DOHH2 (cell line): Measurements from ENCODE around the gene NFKB1.

Experiments used
- H3F3A ChIP-seq: fragments of 200-600 bp; sonication (generic), shearing (Covaris generic); 2 replicates; pipeline ENCODE4 v1.6.0; 2016; ENCODE audit warnings: antibody characterized with exemption, mild to moderate bottlenecking; ENCODE audit not compliant: control insufficient read depth, insufficient read depth
- H3K27ac ChIP-seq: fragments of 200-600 bp; sonication (generic); 2 replicates; pipeline ENCODE4 v1.5.1; 2014; ENCODE audit warnings: low read depth, mild to moderate bottlenecking, low read length, moderate library complexity
- H3K27me3 ChIP-seq: fragments of 200-600 bp; sonication (generic); 2 replicates; pipeline ENCODE4 v1.6.1; 2014; ENCODE audit warnings: mild to moderate bottlenecking, low read length, mixed read lengths; ENCODE audit not compliant: control insufficient read depth
- H3K36me3 ChIP-seq: fragments of 200-600 bp; sonication (generic); 2 replicates; pipeline ENCODE4 v1.6.1; 2014; ENCODE audit warnings: mild to moderate bottlenecking, low read length, moderate library complexity, mixed read lengths; ENCODE audit not compliant: control insufficient read depth
- H3K4me1 ChIP-seq: fragments of 200-600 bp; sonication (generic); 2 replicates; pipeline ENCODE4 v1.6.1; 2014; ENCODE audit warnings: mild to moderate bottlenecking, low read length, mixed read lengths; ENCODE audit not compliant: control insufficient read depth
- H3K4me2 ChIP-seq: fragments of 200-600 bp; sonication (generic); 2 replicates; pipeline ENCODE4 v1.6.0; 2014; ENCODE audit warnings: mild to moderate bottlenecking, low read length, moderate library complexity
- H3K4me3 ChIP-seq: fragments of 200-600 bp; sonication (generic); 2 replicates; pipeline ENCODE4 v1.5.1; 2014; ENCODE audit warnings: mild to moderate bottlenecking, low read length, mixed read lengths
- H3K79me2 ChIP-seq: fragments of 200-600 bp; sonication (generic); 2 replicates; pipeline ENCODE4 v1.6.1; 2014; ENCODE audit warnings: mild to moderate bottlenecking, low read length, mixed read lengths; ENCODE audit not compliant: control insufficient read depth
- H3K9me2 ChIP-seq: fragments of 200-600 bp; sonication (generic); replicated peaks from 2 replicates; pipeline ENCODE4 v1.6.1; 2014; ENCODE audit warnings: mild to moderate bottlenecking, low read length, mixed read lengths; ENCODE audit not compliant: control insufficient read depth
- H3K9me3 ChIP-seq: fragments of 200-600 bp; sonication (generic); 2 replicates; pipeline ENCODE4 v1.6.1; 2014; ENCODE audit warnings: antibody characterized with exemption, low read length, mixed read lengths; ENCODE audit not compliant: control insufficient read depth, insufficient read depth
- H4K20me1 ChIP-seq: fragments of 200-600 bp; sonication (generic); 2 replicates; pipeline ENCODE4 v1.6.0; 2014; ENCODE audit warnings: low read depth, mild to moderate bottlenecking, antibody characterized with exemption, low read length, moderate library complexity; ENCODE audit not compliant: control insufficient read depth, insufficient read depth
- CTCF ChIP-seq: fragments of 200-600 bp; sonication (generic); IDR thresholded peaks from one replicate; pipeline ENCODE4 v1.5.1; 2014; ENCODE audit warnings: antibody characterized with exemption, mild to moderate bottlenecking, low read depth, low read length; ENCODE audit not compliant: poor library complexity, severe bottlenecking
- EZH2phosphoT487 ChIP-seq: fragments of 200-600 bp; sonication (generic); IDR thresholded peaks from 2 replicates; pipeline ENCODE4 v1.6.1; 2017; ENCODE audit warnings: borderline replicate concordance, mild to moderate bottlenecking, antibody characterized with exemption, low read length, moderate library complexity, mixed read lengths

The NFKB1 gene

GRCh38 chr4:102522031-102522440, 20.9 kb downstream of the NFKB1 start:
- Histone ChIP-seq H3K4me3 (no peak overlapping the region), H3K27ac (no peak overlapping the region), H3K79me2 (peaks cover 84% of the 10 kb centered on the region), H3K36me3 (peaks cover 29% of the 10 kb centered on the region), H3K4me1 (peaks cover under 1% of the 10 kb centered on the region), H3K9me2 (no peaks in the 10 kb centered on the region), H3K9me3 (no peaks in the 10 kb centered on the region), H4K20me1 (peaks cover 3% of the 10 kb centered on the region; the same call in 1 of the 2 replicates), H3F3A (no peaks in the 10 kb centered on the region), H3K4me2 (no peak overlapping the region), H3K27me3 (no peaks in the 10 kb centered on the region)
- TF ChIP-seq EZH2phosphoT487 = no peak
- no peak for TF ChIP-seq CTCF

- Histone ChIP-seq H3K79me2 (peaks cover 68% of the 10 kb centered on the region), H3K4me3 (no peak overlapping the region)
These were observed 23.5 kb downstream of the NFKB1 start for GRCh38 chr4:102524691-102525090.

GRCh38 chr4:102525097-102525496, 23.9 kb downstream of the NFKB1 start:
- Histone ChIP-seq H4K20me1 (no peaks in the 10 kb centered on the region; the same call in 1 of the 2 replicates), H3K4me3 (no peak overlapping the region), H3K4me2 (no peak overlapping the region), H3K27ac (no peak overlapping the region), H3K4me1 (peaks cover 15% of the 10 kb centered on the region), H3K9me3 (no peaks in the 10 kb centered on the region), H3F3A (no peaks in the 10 kb centered on the region), H3K79me2 (peaks cover 64% of the 10 kb centered on the region), H3K27me3 (no peaks in the 10 kb centered on the region), H3K36me3 (peaks cover 51% of the 10 kb centered on the region), H3K9me2 (no peaks in the 10 kb centered on the region)
- TF ChIP-seq CTCF = no peak
- no peak for TF ChIP-seq EZH2phosphoT487

More at GRCh38 chr4:102524691-102525090, 23.5 kb downstream of the NFKB1 start:
- Histone ChIP-seq H3K9me3 (no peaks in the 10 kb centered on the region), H3K36me3 (peaks cover 47% of the 10 kb centered on the region), H3K4me2 (no peak overlapping the region), H3K4me1 (peaks cover 15% of the 10 kb centered on the region), H3K27me3 (no peaks in the 10 kb centered on the region), H3F3A (no peaks in the 10 kb centered on the region), H3K9me2 (no peaks in the 10 kb centered on the region), H3K27ac (no peak overlapping the region), H4K20me1 (peaks cover under 1% of the 10 kb centered on the region; the same call in 1 of the 2 replicates)
- TF ChIP-seq CTCF (no peak), EZH2phosphoT487 (no peak)

- H3K4me3 ChIP-seq = no peak overlapping the region
- H3K4me2 ChIP-seq = no peak overlapping the region
- H3K79me2 ChIP-seq = peaks cover 60% of the 10 kb centered on the region
- peaks cover 15% of the 10 kb centered on the region for H3K4me1 ChIP-seq
- no peaks in the 10 kb centered on the region for H3F3A ChIP-seq
- H3K27ac ChIP-seq = no peak overlapping the region
- no peaks in the 10 kb centered on the region; the same call in 1 of the 2 replicates for H4K20me1 ChIP-seq
- TF ChIP-seq EZH2phosphoT487 (no peak), CTCF (no peak)
- no peaks in the 10 kb centered on the region for H3K9me2 ChIP-seq
- no peaks in the 10 kb centered on the region for H3K27me3 ChIP-seq
- no peaks in the 10 kb centered on the region for H3K9me3 ChIP-seq
- H3K36me3 ChIP-seq = peaks cover 52% of the 10 kb centered on the region
These were observed 24.3 kb downstream of the NFKB1 start for GRCh38 chr4:102525504-102525903.
